IMR-90 (cell line): ENCODE measurements around the gene EXOG. TPM values are rescaled to one million over a fixed set of nuclear protein-coding genes. Genes with fewer than 3 reads are reported as not detected.

Experiments used
- ATAC-seq: fragments of 200-7000 bp; cut with Tn5 transposase; 2 replicates; pipeline ENCODE4 v1.9.1; 2020; ENCODE audit warnings: low read depth, mild to moderate bottlenecking, moderate library complexity
- BruUV-seq: library from RNA; stranded (reverse); fragments of 400-500 nt; replicated peaks from 2 replicates; lab custom pipeline; 2021; lab: Mats Ljungman, UMichigan
- CTCF ChIA-PET: fragments of 300-600 bp; formaldehyde crosslinking; extraction: SDS; loops from one replicate; lab custom pipeline; 2021; ENCODE audit warnings: antibody characterized with exemption; lab: Yijun Ruan, JAX
- POLR2A ChIA-PET: fragments of 300-600 bp; sonication (Branson Sonifier 250); formaldehyde crosslinking; loops from one replicate; lab custom pipeline; 2022; ENCODE audit warnings: antibody characterized with exemption; ENCODE audit not compliant: unreplicated experiment; lab: Charles Lee
- DNase-seq: peaks from one replicate; pipeline ENCODE4 v3.0.0; 2013
- H2AFZ ChIP-seq: replicated peaks from 2 replicates; pipeline ENCODE3; 2013; ENCODE audit warnings: low read length, mild to moderate bottlenecking; ENCODE audit not compliant: poor library complexity
- H2AK5ac ChIP-seq: 2 replicates; pipeline ENCODE4 v1.6.1; 2013; ENCODE audit warnings: low read depth, low read length, inconsistent platforms
- H2AK9ac ChIP-seq: replicated peaks from 2 replicates; pipeline ENCODE3; 2013; ENCODE audit warnings: mild to moderate bottlenecking, low read depth, low read length, moderate library complexity; ENCODE audit not compliant: poor library complexity
- H2BK120ac ChIP-seq: 2 replicates; pipeline ENCODE4 v1.6.1; 2013; ENCODE audit warnings: low read depth, low read length, inconsistent platforms
- H2BK15ac ChIP-seq: 3 replicates; pipeline ENCODE4 v1.6.1; 2013; ENCODE audit warnings: low read depth, low read length, inconsistent platforms
- H2BK20ac ChIP-seq: 2 replicates; pipeline ENCODE4 v1.6.1; 2013; ENCODE audit warnings: low read depth, mild to moderate bottlenecking, inconsistent platforms, low read length, moderate library complexity
- H2BK5ac ChIP-seq: 2 replicates; pipeline ENCODE4 v1.6.1; 2013; ENCODE audit warnings: mild to moderate bottlenecking, low read depth, low read length, inconsistent platforms; ENCODE audit not compliant: poor library complexity, severe bottlenecking
- H3K14ac ChIP-seq: replicated peaks from 2 replicates; pipeline ENCODE4 v1.6.1; 2013; ENCODE audit warnings: low read depth, low read length, inconsistent platforms
- H3K18ac ChIP-seq: 2 replicates; pipeline ENCODE4 v1.6.1; 2013; ENCODE audit warnings: low read depth, low read length, control low read depth
- H3K23ac ChIP-seq: 2 replicates; pipeline ENCODE4 v1.6.1; 2013; ENCODE audit warnings: low read depth, low read length, inconsistent platforms
- H3K27ac ChIP-seq: 2 replicates; pipeline ENCODE4 v1.5.1; 2013; ENCODE audit warnings: mild to moderate bottlenecking, control low read depth, low read length; ENCODE audit not compliant: insufficient read depth
- H3K27me3 ChIP-seq: 2 replicates; pipeline ENCODE4 v1.6.1; 2013; ENCODE audit warnings: low read length; ENCODE audit not compliant: control insufficient read depth, insufficient read depth
- H3K36me3 ChIP-seq: 2 replicates; pipeline ENCODE4 v1.6.1; 2013; ENCODE audit warnings: low read length, mixed read lengths; ENCODE audit not compliant: control insufficient read depth, insufficient read depth
- H3K4ac ChIP-seq: 2 replicates; pipeline ENCODE4 v1.6.1; 2013; ENCODE audit warnings: low read depth, low read length, inconsistent platforms
- H3K4me1 ChIP-seq: 2 replicates; pipeline ENCODE4 v1.6.1; 2013; ENCODE audit warnings: low read length, mixed read lengths; ENCODE audit not compliant: control insufficient read depth, insufficient read depth
- H3K4me2 ChIP-seq: 2 replicates; pipeline ENCODE4 v1.6.1; 2013; ENCODE audit warnings: low read depth, mild to moderate bottlenecking, control low read depth, low read length, moderate library complexity
- H3K4me3 ChIP-seq: 2 replicates; pipeline ENCODE4 v1.5.1; 2013; ENCODE audit warnings: low read depth, mild to moderate bottlenecking, control low read depth, low read length, moderate library complexity; ENCODE audit not compliant: insufficient read depth
- H3K56ac ChIP-seq: 2 replicates; pipeline ENCODE4 v1.6.1; 2013; ENCODE audit warnings: low read length, inconsistent platforms; ENCODE audit not compliant: insufficient read depth; ENCODE audit errors: extremely low read depth
- H3K79me1 ChIP-seq, 2 experiments: 2 replicates each; pipeline ENCODE4 v1.6.1; 2013; ENCODE audit warnings: low read length in 2 of 2, inconsistent platforms in 1 of 2, low read depth in 1 of 2
- H3K9ac ChIP-seq: 2 replicates; pipeline ENCODE4 v1.6.1; 2013; ENCODE audit warnings: low read depth, low read length, control low read depth
- H3K9me1 ChIP-seq: 2 replicates; pipeline ENCODE4 v1.6.1; 2013; ENCODE audit warnings: low read length, inconsistent platforms; ENCODE audit not compliant: insufficient read depth
- H3K9me3 ChIP-seq: 2 replicates; pipeline ENCODE4 v1.6.1; 2013; ENCODE audit warnings: low read length; ENCODE audit not compliant: control insufficient read depth, insufficient read depth
- H4K20me1 ChIP-seq: 2 replicates; pipeline ENCODE4 v1.6.1; 2013; ENCODE audit warnings: low read length, inconsistent platforms; ENCODE audit not compliant: insufficient read depth
- H4K5ac ChIP-seq: 2 replicates; pipeline ENCODE4 v1.6.1; 2013; ENCODE audit warnings: mild to moderate bottlenecking, low read depth, low read length, control low read depth
- H4K8ac ChIP-seq, 2 experiments: 2 replicates each; pipeline ENCODE4 v1.6.1; 2013; ENCODE audit warnings: low read depth in 2 of 2, low read length in 2 of 2, control low read depth in 1 of 2, inconsistent platforms in 1 of 2
- H4K91ac ChIP-seq: 2 replicates; pipeline ENCODE4 v1.6.1; 2013; ENCODE audit warnings: low read depth, low read length, inconsistent platforms; ENCODE audit not compliant: insufficient read depth
- BHLHE40 ChIP-seq: fragments of 150-350 bp; IDR thresholded peaks from 2 replicates; pipeline ENCODE4 v1.6.1; 2016; ENCODE audit warnings: mild to moderate bottlenecking, low read depth, low read length
- CEBPB ChIP-seq: IDR thresholded peaks from 2 replicates; pipeline ENCODE4 v1.6.1; 2012; ENCODE audit warnings: low read depth, low read length, improper control_type of control experiment
- CHD1 ChIP-seq: IDR thresholded peaks from 2 replicates; pipeline ENCODE4 v1.6.1; 2012; ENCODE audit warnings: low read depth, low read length, improper control_type of control experiment
- CTCF ChIP-seq: conservative IDR thresholded peaks from 2 replicates; pipeline ENCODE4 v1.5.1; 2012; ENCODE audit warnings: mild to moderate bottlenecking, low read depth, low read length, improper control_type of control experiment
- ELK1 ChIP-seq: fragments of 150-350 bp; IDR thresholded peaks from 2 replicates; pipeline ENCODE4 v1.6.1; 2016; ENCODE audit warnings: low read depth, mild to moderate bottlenecking, low read length, moderate library complexity, borderline replicate concordance
- FOS ChIP-seq: fragments of 150-350 bp; IDR thresholded peaks from 2 replicates; pipeline ENCODE4 v1.6.1; 2016; ENCODE audit warnings: low read depth, low read length
- MAFK ChIP-seq: IDR thresholded peaks from 2 replicates; pipeline ENCODE4 v1.6.1; 2012; ENCODE audit warnings: low read depth, low read length, improper control_type of control experiment
- MAZ ChIP-seq: IDR thresholded peaks from 2 replicates; pipeline ENCODE4 v1.6.1; 2012; ENCODE audit warnings: low read depth, mild to moderate bottlenecking, low read length, improper control_type of control experiment, moderate library complexity, borderline replicate concordance
- MXI1 ChIP-seq: IDR thresholded peaks from 2 replicates; pipeline ENCODE4 v1.6.1; 2012; ENCODE audit warnings: low read depth, mild to moderate bottlenecking, low read length, moderate library complexity, borderline replicate concordance
- NFE2L2 ChIP-seq: fragments of 150-350 bp; IDR thresholded peaks from 2 replicates; pipeline ENCODE4 v1.6.1; 2016; ENCODE audit warnings: low read depth, mild to moderate bottlenecking, low read length
- POLR2A ChIP-seq: IDR thresholded peaks from 2 replicates; pipeline ENCODE4 v1.6.1; 2012; ENCODE audit warnings: mild to moderate bottlenecking, low read depth, low read length
- RAD21 ChIP-seq: IDR thresholded peaks from 2 replicates; pipeline ENCODE4 v1.6.1; 2012; ENCODE audit warnings: low read length, improper control_type of control experiment
- RCOR1 ChIP-seq: IDR thresholded peaks from 2 replicates; pipeline ENCODE4 v1.6.1; 2012; ENCODE audit warnings: mild to moderate bottlenecking, low read length, improper control_type of control experiment; ENCODE audit not compliant: insufficient replicate concordance
- RFX5 ChIP-seq: IDR thresholded peaks from 2 replicates; pipeline ENCODE4 v1.8.0; 2012; ENCODE audit warnings: low read depth, mild to moderate bottlenecking, low read length, moderate library complexity
- SMC3 ChIP-seq: fragments of 150-350 bp; IDR thresholded peaks from 2 replicates; pipeline ENCODE4 v1.6.1; 2016; ENCODE audit warnings: low read depth, mild to moderate bottlenecking, antibody characterized with exemption, low read length, moderate library complexity
- USF2 ChIP-seq: fragments of 150-350 bp; IDR thresholded peaks from 2 replicates; pipeline ENCODE4 v1.6.1; 2017; ENCODE audit warnings: mild to moderate bottlenecking, antibody characterized with exemption, low read length, low read depth
- WGBS, 2 experiments: methylation state at CpG; one replicate each; pipeline versions ENCODE4 v1.1.5 to v1.1.7; 2013; ENCODE audit warnings: missing lambda C conversion rate in 2 of 2; ENCODE audit not compliant: insufficient read length in 1 of 2; ENCODE audit errors: extremely low coverage in 2 of 2; 5-methylcytosine and 5-hydroxymethylcytosine counted together
- dilution Hi-C: fragments of 300-500 bp; cut with HindIII; formaldehyde crosslinking; loops from one replicate; pipeline ENCODE4 v1.14.3; 2018; ENCODE audit warnings: low sequenced_read_pairs; ENCODE audit not compliant: unreplicated experiment
- in situ Hi-C: fragments of 300-500 bp; cut with MboI; formaldehyde crosslinking; loops from 3 replicates; pipeline ENCODE4 v1.14.3; 2019; ENCODE audit warnings: low sequenced_read_pairs, inconsistent platforms, mixed read lengths
- intact Hi-C: fragments of 100-400 bp; cut with micrococcal nuclease; formaldehyde crosslinking; loops from 2 replicates; pipeline ENCODE4 v1.10.0; 2022
- polyA plus RNA-seq, 3 experiments: library from polyadenylated mRNA; depleted of rRNA; stranded (reverse); fragments of >200 nt; gene quantifications; 2 replicates each; pipeline ENCODE4 v1.2.3, GENCODE V29; 2012; ENCODE audit warnings: low replicate concordance in 1 of 3
- total RNA-seq: library from RNA; depleted of rRNA; stranded (reverse); fragments of >200 nt; gene quantifications from 2 replicates; pipeline ENCODE4 v1.2.3, GENCODE V29; 2012

The EXOG gene
- total and polyA plus RNA-seq, 2 of the 4 experiments (the other 2 are of a cell fraction): 10.2 to 15.0 TPM

GRCh38 chr3:38560284-38560683, 64.1 kb downstream of the EXOG start:
- H3K14ac ChIP-seq: no peak overlapping the region
- no peak overlapping the region for H2AK5ac ChIP-seq
- H3K56ac ChIP-seq: no peak overlapping the region
- no peak overlapping the region for H3K23ac ChIP-seq
- H2AFZ ChIP-seq: no peak overlapping the region
- no peak overlapping the region for H2BK20ac ChIP-seq
- no peaks in the 10 kb centered on the region for H3K9me1 ChIP-seq
- no peaks in the 10 kb centered on the region for H3K36me3 ChIP-seq
- no peaks in the 10 kb centered on the region for H4K20me1 ChIP-seq
- no peak for DNase-seq
- no peaks in the 10 kb centered on the region for H3K79me1 ChIP-seq
- intact Hi-C loops (no loop called here), dilution Hi-C loops (no loop called here), in situ Hi-C loops (no loop called here)
- no peaks in the 10 kb centered on the region for H3K27me3 ChIP-seq
- H4K91ac ChIP-seq: no peak overlapping the region
- no peak overlapping the region for H3K4me2 ChIP-seq
- no peak overlapping the region for H3K9ac ChIP-seq
- no peak overlapping the region for H3K27ac ChIP-seq
- H2AK9ac ChIP-seq: no peak overlapping the region
- ChIA-PET POLR2A (no interaction called here), CTCF (no interaction called here)
- H4K5ac ChIP-seq: no peak overlapping the region
- no peak overlapping the region for H2BK15ac ChIP-seq
- no TSS peak for BruUV-seq
- WGBS, 2 experiments: 91% methylated on average over 4 of the region's 6 CpGs; no CpG with 5 or more reads in 1 of the 2 experiments
- no peak overlapping the region for H3K4me3 ChIP-seq
- H3K9me3 ChIP-seq: no peaks in the 10 kb centered on the region
- ATAC-seq: no peak
- no peaks in the 10 kb centered on the region for H3K4me1 ChIP-seq
- H3K4ac ChIP-seq: no peak overlapping the region
- H2BK5ac ChIP-seq: no peak overlapping the region
- TF ChIP-seq POLR2A: no peak
- no peak for TF ChIP-seq CEBPB
- TF ChIP-seq SMC3: no peak
- TF ChIP-seq NFE2L2: no peak
- TF ChIP-seq RAD21: no peak
- TF ChIP-seq MAZ: no peak
- no peak for TF ChIP-seq RCOR1
- no peak for TF ChIP-seq MXI1
- no peak for TF ChIP-seq CHD1
- no peak for TF ChIP-seq FOS
- TF ChIP-seq RFX5: no peak
- TF ChIP-seq ELK1: no peak
- no peak for TF ChIP-seq MAFK
- TF ChIP-seq CTCF: no peak
- TF ChIP-seq BHLHE40: no peak
- no peak for TF ChIP-seq USF2
- no peak overlapping the region for H2BK120ac ChIP-seq
- no peak overlapping the region for H4K8ac ChIP-seq
- H3K18ac ChIP-seq: no peak overlapping the region
